22Rv1 (cell line): ENCODE results near the gene OR10H2.
A peak's percentile ranks its signal among the peaks of the same experiment; 100 is the strongest.

Source experiments
- ZFX ChIP-seq: fragments of 450-650 bp; IDR thresholded peaks from 2 replicates; pipeline ENCODE4 v1.6.1; 2017; ENCODE audit warnings: antibody characterized with exemption, borderline replicate concordance
- TF ChIP-seq, protein P1 (sequence below): fragments of 450-650 bp; IDR thresholded peaks from 2 replicates; pipeline ENCODE4 v1.5.1; 2017; ENCODE audit warnings: mild to moderate bottlenecking

DNA sequence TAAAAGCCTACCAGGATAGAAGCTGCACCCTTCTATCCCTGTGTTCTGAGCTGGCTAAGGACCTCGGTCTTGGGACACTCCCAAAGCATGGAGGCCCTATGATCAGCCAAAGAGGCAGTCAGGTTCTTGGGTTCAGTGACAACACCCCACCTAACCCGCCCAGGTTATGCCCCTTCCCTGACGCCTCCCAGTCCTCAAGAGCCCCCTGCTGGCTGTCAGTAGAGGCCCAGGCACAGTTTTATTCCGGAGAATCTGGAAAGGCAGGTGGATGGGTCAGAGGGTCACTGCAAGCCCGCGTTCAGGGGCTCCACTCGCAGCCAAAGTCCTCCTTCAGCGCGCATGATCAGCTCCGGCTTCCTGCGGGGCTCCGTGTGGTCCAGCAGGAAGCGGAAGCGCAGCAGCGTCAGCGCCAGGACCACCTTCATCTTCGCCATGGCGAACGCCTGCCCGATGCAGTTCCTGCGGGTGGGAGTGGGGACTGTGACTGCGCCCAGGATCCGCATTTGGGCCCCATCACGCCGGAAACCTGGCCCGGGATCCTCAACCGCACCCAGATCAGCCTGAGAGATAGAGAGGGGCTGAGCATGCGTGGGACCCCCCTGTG lies 32.2 kb downstream of the OR10H2 start:
- TF ChIP-seq, protein P1, sequence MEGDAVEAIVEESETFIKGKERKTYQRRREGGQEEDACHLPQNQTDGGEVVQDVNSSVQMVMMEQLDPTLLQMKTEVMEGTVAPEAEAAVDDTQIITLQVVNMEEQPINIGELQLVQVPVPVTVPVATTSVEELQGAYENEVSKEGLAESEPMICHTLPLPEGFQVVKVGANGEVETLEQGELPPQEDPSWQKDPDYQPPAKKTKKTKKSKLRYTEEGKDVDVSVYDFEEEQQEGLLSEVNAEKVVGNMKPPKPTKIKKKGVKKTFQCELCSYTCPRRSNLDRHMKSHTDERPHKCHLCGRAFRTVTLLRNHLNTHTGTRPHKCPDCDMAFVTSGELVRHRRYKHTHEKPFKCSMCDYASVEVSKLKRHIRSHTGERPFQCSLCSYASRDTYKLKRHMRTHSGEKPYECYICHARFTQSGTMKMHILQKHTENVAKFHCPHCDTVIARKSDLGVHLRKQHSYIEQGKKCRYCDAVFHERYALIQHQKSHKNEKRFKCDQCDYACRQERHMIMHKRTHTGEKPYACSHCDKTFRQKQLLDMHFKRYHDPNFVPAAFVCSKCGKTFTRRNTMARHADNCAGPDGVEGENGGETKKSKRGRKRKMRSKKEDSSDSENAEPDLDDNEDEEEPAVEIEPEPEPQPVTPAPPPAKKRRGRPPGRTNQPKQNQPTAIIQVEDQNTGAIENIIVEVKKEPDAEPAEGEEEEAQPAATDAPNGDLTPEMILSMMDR = peak; percentile 55
- no peak for TF ChIP-seq ZFX
